WI38 (cell line): ENCODE measurements around the gene SLC25A21.

ENCODE experiments used
- H3K4me3 ChIP-seq: 2 replicates; pipeline ENCODE4 v1.5.1; 2011; ENCODE audit warnings: low read depth, mild to moderate bottlenecking, control low read depth, low read length
- CTCF ChIP-seq: IDR thresholded peaks from 2 replicates; pipeline ENCODE4 v1.5.1; 2012; ENCODE audit warnings: low read depth, mild to moderate bottlenecking, control low read depth, low read length

The SLC25A21 gene

GRCh38 chr14:36845356-36846012, 326.9 kb downstream of the SLC25A21 start:
- no peak overlapping the region for H3K4me3 ChIP-seq
- TF ChIP-seq CTCF, result no peak

- H3K4me3 ChIP-seq, result no peak overlapping the region
- no peak for TF ChIP-seq CTCF
Measured at GRCh38 chr14:36844443-36845195, 327.8 kb downstream of the SLC25A21 start.

GRCh38 chr14:36843410-36843809, 329.0 kb downstream of the SLC25A21 start:
- no peak overlapping the region for H3K4me3 ChIP-seq
- TF ChIP-seq CTCF, result no peak

- no peak overlapping the region for H3K4me3 ChIP-seq
- no peak for TF ChIP-seq CTCF
Measured at GRCh38 chr14:36835128-36835527, 337.3 kb downstream of the SLC25A21 start.

GRCh38 chr14:36834293-36834692, 338.1 kb downstream of the SLC25A21 start:
- no peak overlapping the region for H3K4me3 ChIP-seq
- no peak for TF ChIP-seq CTCF

GRCh38 chr14:36829547-36829946, 342.9 kb downstream of the SLC25A21 start:
- no peak for TF ChIP-seq CTCF
- H3K4me3 ChIP-seq, result no peak overlapping the region

- H3K4me3 ChIP-seq, result no peak overlapping the region
- TF ChIP-seq CTCF, result no peak
Measured at GRCh38 chr14:36827861-36828260, 344.5 kb downstream of the SLC25A21 start.
